GM12865 (cell line): ENCODE data around the gene GET4.
A peak's percentile ranks its signal among the peaks of the same experiment; 100 is the strongest.
"Not testable (repeated sequence)": the region's sequence is repeated elsewhere in the genome, so short reads cannot be mapped to it uniquely, and the experiment has no call there.

Experiments used
- DNase-seq: peaks from one replicate; pipeline ENCODE4 v3.0.0; 2010; ENCODE audit warnings: low read depth
- H3K4me3 ChIP-seq: 2 replicates; pipeline ENCODE4 v1.5.1; 2011; ENCODE audit warnings: mild to moderate bottlenecking, low read depth, low read length, control low read depth
- TF ChIP-seq, protein P1 (sequence below): IDR thresholded peaks from 2 replicates; pipeline ENCODE4 v1.5.1; 2011; ENCODE audit warnings: low read length, control low read depth, low read depth, inconsistent platforms; ENCODE audit not compliant: insufficient read depth; ENCODE audit errors: missing control alignments

GET4 gene

DNA sequence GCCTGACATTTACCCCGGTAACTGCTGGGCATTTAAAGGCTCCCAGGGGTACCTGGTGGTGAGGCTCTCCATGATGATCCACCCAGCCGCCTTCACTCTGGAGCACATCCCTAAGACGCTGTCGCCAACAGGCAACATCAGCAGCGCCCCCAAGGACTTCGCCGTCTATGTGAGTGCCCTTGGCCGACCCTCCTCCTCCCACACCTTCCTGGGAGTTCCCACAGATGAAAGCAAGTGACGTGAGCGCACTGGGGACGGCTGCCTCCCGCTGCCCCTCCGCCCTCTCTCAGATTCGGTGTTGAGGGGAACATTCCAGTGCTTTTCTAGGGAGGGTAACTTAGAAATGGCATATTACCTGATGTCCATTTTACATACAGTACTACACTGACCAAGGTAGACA is 7.0 kb upstream of the GET4 start:
- DNase-seq = no peak
- TF ChIP-seq, protein P1, sequence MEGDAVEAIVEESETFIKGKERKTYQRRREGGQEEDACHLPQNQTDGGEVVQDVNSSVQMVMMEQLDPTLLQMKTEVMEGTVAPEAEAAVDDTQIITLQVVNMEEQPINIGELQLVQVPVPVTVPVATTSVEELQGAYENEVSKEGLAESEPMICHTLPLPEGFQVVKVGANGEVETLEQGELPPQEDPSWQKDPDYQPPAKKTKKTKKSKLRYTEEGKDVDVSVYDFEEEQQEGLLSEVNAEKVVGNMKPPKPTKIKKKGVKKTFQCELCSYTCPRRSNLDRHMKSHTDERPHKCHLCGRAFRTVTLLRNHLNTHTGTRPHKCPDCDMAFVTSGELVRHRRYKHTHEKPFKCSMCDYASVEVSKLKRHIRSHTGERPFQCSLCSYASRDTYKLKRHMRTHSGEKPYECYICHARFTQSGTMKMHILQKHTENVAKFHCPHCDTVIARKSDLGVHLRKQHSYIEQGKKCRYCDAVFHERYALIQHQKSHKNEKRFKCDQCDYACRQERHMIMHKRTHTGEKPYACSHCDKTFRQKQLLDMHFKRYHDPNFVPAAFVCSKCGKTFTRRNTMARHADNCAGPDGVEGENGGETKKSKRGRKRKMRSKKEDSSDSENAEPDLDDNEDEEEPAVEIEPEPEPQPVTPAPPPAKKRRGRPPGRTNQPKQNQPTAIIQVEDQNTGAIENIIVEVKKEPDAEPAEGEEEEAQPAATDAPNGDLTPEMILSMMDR = no peak
- H3K4me3 ChIP-seq = no peak overlapping the region

GRCh38 chr7:871900-872537 is 4.3 kb upstream of the GET4 start:
- TF ChIP-seq, protein P1 = no peak
- no peak overlapping the region for H3K4me3 ChIP-seq
- no peak for DNase-seq

DNA sequence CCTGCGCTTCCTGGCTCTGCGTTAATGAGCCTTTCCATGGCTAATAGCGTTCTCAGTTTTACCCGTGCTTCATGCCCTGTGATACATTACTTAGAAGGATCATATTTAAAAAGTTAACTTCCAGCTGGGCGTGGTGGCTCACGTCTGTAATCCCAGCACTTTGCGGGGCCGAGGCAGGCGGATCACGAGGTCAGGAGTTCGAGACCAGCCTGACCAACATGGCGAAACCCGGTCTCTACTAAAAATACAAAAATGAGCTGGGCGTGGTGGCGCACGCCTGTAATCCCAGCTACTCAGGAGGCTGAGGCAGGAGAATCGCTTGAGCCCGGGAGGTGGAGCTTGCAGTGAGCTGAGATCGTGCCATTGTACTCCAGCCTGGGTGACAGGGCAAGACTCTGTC is 3.7 kb upstream of the GET4 start:
- not testable (repeated sequence) for DNase-seq, H3K4me3 ChIP-seq

- TF ChIP-seq, protein P1 = peak; percentile 91
- DNase-seq = peak; percentile 85
Observed at GRCh38 chr7:873367-874002, 2.9 kb upstream of the GET4 start.

GRCh38 chr7:874031-874749 is 2.2 kb upstream of the GET4 start:
- TF ChIP-seq, protein P1 = no peak
- H3K4me3 ChIP-seq = no peak overlapping the region
- no peak for DNase-seq

More at GRCh38 chr7:873367-874002, 2.9 kb upstream of the GET4 start:
- no peak overlapping the region for H3K4me3 ChIP-seq

DNA sequence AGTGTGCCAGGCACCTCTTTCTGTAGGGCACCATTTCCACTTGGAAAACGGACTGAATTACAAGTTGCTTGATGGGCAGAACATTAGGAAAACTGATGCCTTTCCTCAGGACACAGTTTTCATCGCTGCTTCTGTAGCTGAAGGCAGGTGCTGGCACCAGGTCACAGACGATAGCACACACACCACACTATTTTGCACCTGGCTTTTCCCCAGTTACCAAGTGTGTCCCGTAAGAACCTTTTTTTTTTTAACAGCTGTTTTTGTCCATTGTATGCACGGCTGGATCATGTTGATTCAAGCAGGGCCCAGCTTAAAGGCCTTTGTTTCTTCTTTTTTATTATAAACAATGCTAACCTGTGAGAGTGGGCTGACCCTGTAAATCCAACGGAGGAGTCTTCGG is 1.3 kb upstream of the GET4 start:
- TF ChIP-seq, protein P1 = no peak
- no peak for DNase-seq

DNA sequence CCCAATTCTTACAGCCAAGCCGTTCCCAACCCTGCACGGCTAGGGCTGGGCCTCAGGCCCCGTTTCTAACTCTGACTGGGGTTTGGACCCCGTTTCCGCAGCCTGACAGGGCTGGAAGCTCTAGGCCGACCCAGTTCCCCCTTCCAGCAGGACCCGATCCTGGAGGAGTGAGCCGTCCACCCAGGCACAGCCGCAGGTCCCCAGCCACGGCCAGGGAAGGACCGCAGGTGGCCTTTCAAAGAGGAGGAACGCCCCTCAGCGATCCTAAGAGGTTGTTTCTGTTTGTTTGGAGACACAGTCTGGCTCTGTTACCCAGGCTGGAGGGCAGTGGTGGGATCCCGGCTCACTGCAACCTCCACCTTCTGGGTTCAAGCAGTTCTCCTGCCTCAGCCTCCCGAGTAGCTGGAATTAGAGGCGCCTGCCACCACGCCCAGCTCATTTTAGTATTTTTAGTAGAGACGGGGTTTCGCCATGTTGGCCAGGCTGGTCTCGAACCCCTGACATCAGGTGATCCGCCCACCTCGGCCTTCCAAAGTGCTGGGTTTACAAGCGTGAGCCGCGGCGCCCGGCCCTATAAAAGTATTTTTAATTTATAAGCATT is 778 bp upstream of the GET4 start:
- no peak for DNase-seq
- TF ChIP-seq, protein P1 = no peak

More for the DNA sequence above, 1.3 kb upstream of the GET4 start:
- no peak overlapping the region for H3K4me3 ChIP-seq

More for the DNA sequence above, 778 bp upstream of the GET4 start:
- H3K4me3 ChIP-seq = peak overlapping the region; percentile 52
